Upper lobe of left lung (tissue), 4 donors: Measurements from ENCODE around the gene LRP1B.

ENCODE experiments used
- CTCF ChIP-seq, 6 experiments: fragments of 450-650 bp in 4 of 6; fragments of 200-600 bp in 2 of 6; sonication (generic) in 2 of 6; IDR thresholded peaks; one replicate each; pipeline ENCODE4 v1.5.1; 2016 to 2019; ENCODE audit warnings: antibody characterized with exemption in 6 of 6
- EP300 ChIP-seq, 4 donors: sonication (generic); formaldehyde crosslinking; IDR thresholded peaks; one replicate each; pipeline ENCODE4 v1.5.1; 2017; ENCODE audit warnings: antibody characterized with exemption in 4 of 4, control low read depth in 2 of 4
- POLR2AphosphoS5 ChIP-seq, 2 donors: sonication (generic); formaldehyde crosslinking; IDR thresholded peaks; one replicate each; pipeline ENCODE4 v1.5.1; 2017; ENCODE audit warnings: antibody characterized with exemption in 2 of 2

GRCh38 chr2:140356697-140357096 lies 1774.1 kb downstream of the LRP1B start:
- TF ChIP-seq CTCF (IDR thresholded peaks at IDR 0.05): no peak
- no peak for TF ChIP-seq EP300 (IDR thresholded peaks at IDR 0.05)
- no peak for TF ChIP-seq POLR2AphosphoS5 (IDR thresholded peaks at IDR 0.05)
